ENCODE results near the gene LGMN.
"Not testable (repeated sequence)": the region's sequence is repeated elsewhere in the genome, so short reads cannot be mapped to it uniquely, and the experiment has no call there.

LGMN gene

GRCh38 chr14:92692822-92693226, 55.6 kb downstream of the LGMN start:
- DNase-seq = no peak

- DNase-seq = no peak
These were observed 58.0 kb downstream of the LGMN start for GRCh38 chr14:92690171-92691011.

- DNase-seq = no peak
These were observed 59.7 kb downstream of the LGMN start for GRCh38 chr14:92688434-92689375.

GRCh38 chr14:92687681-92688433, 60.6 kb downstream of the LGMN start:
- no peak for DNase-seq

GRCh38 chr14:92686900-92687427, 61.5 kb downstream of the LGMN start:
- peak; percentile 71 to 73 for DNase-seq

GRCh38 chr14:92686411-92686899, 62.0 kb downstream of the LGMN start:
- DNase-seq = no peak

- no peak for DNase-seq
These were observed 62.6 kb downstream of the LGMN start for GRCh38 chr14:92685784-92686355.

GRCh38 chr14:92684801-92685560, 63.4 kb downstream of the LGMN start:
- DNase-seq = no peak

GRCh38 chr14:92683041-92683440, 65.4 kb downstream of the LGMN start:
- no peak for DNase-seq

- peak; percentile 80 for DNase-seq
These were observed 67.4 kb downstream of the LGMN start for GRCh38 chr14:92680781-92681650.

- DNase-seq = not testable (repeated sequence)
These were observed 68.1 kb downstream of the LGMN start for GRCh38 chr14:92680330-92680729.

GRCh38 chr14:92679246-92679645, 69.2 kb downstream of the LGMN start:
- DNase-seq = no peak

- DNase-seq = no peak
These were observed 69.7 kb downstream of the LGMN start for GRCh38 chr14:92678766-92679165.

- no peak for DNase-seq
These were observed 70.5 kb downstream of the LGMN start for GRCh38 chr14:92677955-92678354.

- peak; percentile 68 to 74 for DNase-seq
These were observed 71.2 kb downstream of the LGMN start for GRCh38 chr14:92677087-92677668.

GRCh38 chr14:92676403-92677086, 71.9 kb downstream of the LGMN start:
- no peak for DNase-seq

GRCh38 chr14:92675976-92676375, 72.5 kb downstream of the LGMN start:
- DNase-seq = no peak

GRCh38 chr14:92675421-92675820, 73.0 kb downstream of the LGMN start:
- DNase-seq = no peak

- DNase-seq = no peak
These were observed 74.8 kb downstream of the LGMN start for GRCh38 chr14:92673601-92674150.
